ENCODE results near the gene AK5.

AK5 gene

GRCh38 chr1:77446841-77447555 lies 165.2 kb downstream of the AK5 start:
- no peaks in the 10 kb centered on the region for H3K4me1 ChIP-seq
- no peaks in the 10 kb centered on the region for H3K36me3 ChIP-seq (ENCODE audit: control insufficient read depth, insufficient read depth, low read length)
- no peaks in the 10 kb centered on the region for H3K9me3 ChIP-seq (ENCODE audit: control insufficient read depth, low read length)
- no peak for TF ChIP-seq CTCF (IDR thresholded peaks at IDR 0.05)
- H3K4me2 ChIP-seq (ENCODE audit: low read length): no peak overlapping the region
- H3K79me2 ChIP-seq: no peaks in the 10 kb centered on the region
- H3K27me3 ChIP-seq (ENCODE audit: control insufficient read depth, insufficient read depth, low read length): no peaks in the 10 kb centered on the region
- H3K27ac ChIP-seq: no peak overlapping the region
- H2AFZ ChIP-seq: no peak overlapping the region
- no peak overlapping the region for H3K9ac ChIP-seq
- no peak overlapping the region for H3K4me3 ChIP-seq (ENCODE audit: low read depth, low read length)

- no peaks in the 10 kb centered on the region for H3K4me1 ChIP-seq
- no peak overlapping the region for H3K9ac ChIP-seq
- no peak overlapping the region for H3K4me2 ChIP-seq (ENCODE audit: low read length)
These were observed 165.8 kb downstream of the AK5 start for GRCh38 chr1:77447669-77448068.

GRCh38 chr1:77459881-77460280 lies 178.1 kb downstream of the AK5 start:
- H3K27me3 ChIP-seq (ENCODE audit: control insufficient read depth, insufficient read depth, low read length): no peaks in the 10 kb centered on the region

More at GRCh38 chr1:77447669-77448068, 165.8 kb downstream of the AK5 start:
- Histone ChIP-seq H3K27me3 (ENCODE audit: control insufficient read depth, insufficient read depth, low read length) (no peaks in the 10 kb centered on the region), H3K79me2 (no peaks in the 10 kb centered on the region), H3K4me3 (ENCODE audit: low read depth, low read length) (no peak overlapping the region), H3K27ac (no peak overlapping the region), H3K9me3 (ENCODE audit: control insufficient read depth, low read length) (no peaks in the 10 kb centered on the region), H3K36me3 (ENCODE audit: control insufficient read depth, insufficient read depth, low read length) (no peaks in the 10 kb centered on the region), H2AFZ (no peak overlapping the region)
- TF ChIP-seq CTCF (IDR thresholded peaks at IDR 0.05): no peak

GRCh38 chr1:77461691-77462090 lies 179.9 kb downstream of the AK5 start:
- Histone ChIP-seq H3K79me2 (no peaks in the 10 kb centered on the region), H2AFZ (no peak overlapping the region), H3K27me3 (ENCODE audit: control insufficient read depth, insufficient read depth, low read length) (no peaks in the 10 kb centered on the region), H3K4me2 (ENCODE audit: low read length) (no peak overlapping the region), H3K9ac (no peak overlapping the region), H3K36me3 (ENCODE audit: control insufficient read depth, insufficient read depth, low read length) (no peaks in the 10 kb centered on the region), H3K9me3 (ENCODE audit: control insufficient read depth, low read length) (no peaks in the 10 kb centered on the region), H3K27ac (no peak overlapping the region), H3K4me3 (ENCODE audit: low read depth, low read length) (no peak overlapping the region), H3K4me1 (no peaks in the 10 kb centered on the region)
- TF ChIP-seq CTCF (IDR thresholded peaks at IDR 0.05): no peak

More at GRCh38 chr1:77459881-77460280, 178.1 kb downstream of the AK5 start:
- H3K4me1 ChIP-seq: no peaks in the 10 kb centered on the region
- H3K79me2 ChIP-seq: no peaks in the 10 kb centered on the region
- H3K27ac ChIP-seq: no peak overlapping the region
- H3K9me3 ChIP-seq (ENCODE audit: control insufficient read depth, low read length): no peaks in the 10 kb centered on the region
- TF ChIP-seq CTCF (IDR thresholded peaks at IDR 0.05): no peak
- no peak overlapping the region for H3K4me3 ChIP-seq (ENCODE audit: low read depth, low read length)
- no peak overlapping the region for H3K4me2 ChIP-seq (ENCODE audit: low read length)
- H2AFZ ChIP-seq: no peak overlapping the region
- H3K9ac ChIP-seq: no peak overlapping the region
- H3K36me3 ChIP-seq (ENCODE audit: control insufficient read depth, insufficient read depth, low read length): no peaks in the 10 kb centered on the region

GRCh38 chr1:77463216-77463615 lies 181.4 kb downstream of the AK5 start:
- Histone ChIP-seq H2AFZ (no peak overlapping the region), H3K36me3 (ENCODE audit: control insufficient read depth, insufficient read depth, low read length) (no peaks in the 10 kb centered on the region), H3K4me2 (ENCODE audit: low read length) (no peak overlapping the region), H3K9me3 (ENCODE audit: control insufficient read depth, low read length) (no peaks in the 10 kb centered on the region), H3K27me3 (ENCODE audit: control insufficient read depth, insufficient read depth, low read length) (no peaks in the 10 kb centered on the region), H3K4me1 (no peaks in the 10 kb centered on the region), H3K27ac (no peak overlapping the region), H3K79me2 (no peaks in the 10 kb centered on the region), H3K9ac (no peak overlapping the region), H3K4me3 (ENCODE audit: low read depth, low read length) (no peak overlapping the region)
- TF ChIP-seq CTCF (IDR thresholded peaks at IDR 0.05): no peak
